Hepatocyte (in vitro differentiated cells): ENCODE measurements around the gene PTPRN2.

Experiments used
- CTCF ChIP-seq: fragments of 200-600 bp; sonication (generic); IDR thresholded peaks from 2 replicates; pipeline ENCODE4 v1.5.1; 2016; ENCODE audit warnings: antibody characterized with exemption, mild to moderate bottlenecking; ENCODE audit not compliant: poor library complexity
- EZH2 ChIP-seq: fragments of 200-600 bp; sonication (generic); IDR thresholded peaks from 2 replicates; pipeline ENCODE4 v1.6.1; 2016; ENCODE audit warnings: antibody characterized with exemption, mild to moderate bottlenecking, borderline replicate concordance
- EZH2phosphoT487 ChIP-seq: fragments of 200-600 bp; sonication (generic); IDR thresholded peaks from one replicate; pipeline ENCODE4 v1.6.1; 2018; ENCODE audit warnings: antibody characterized with exemption, mild to moderate bottlenecking, low read depth, moderate library complexity; ENCODE audit not compliant: unreplicated experiment, severe bottlenecking

- no peak for TF ChIP-seq CTCF
- TF ChIP-seq EZH2 = no peak
- TF ChIP-seq EZH2phosphoT487 = no peak
Measured at GRCh38 chr7:157901166-157901565, 686.5 kb downstream of the PTPRN2 start.
